T-helper 22 cell (primary cell): ENCODE results near the gene PEMT.

Experiments used
- DNase-seq: peaks from one replicate; pipeline ENCODE4 v3.0.0-alpha.2; 2020; ENCODE audit warnings: low read depth

PEMT gene

GRCh38 chr17:17553217-17554195, 38.0 kb downstream of the PEMT start:
- no peak for DNase-seq

- DNase-seq = no peak
Observed at GRCh38 chr17:17552351-17553216, 38.9 kb downstream of the PEMT start.

DNA sequence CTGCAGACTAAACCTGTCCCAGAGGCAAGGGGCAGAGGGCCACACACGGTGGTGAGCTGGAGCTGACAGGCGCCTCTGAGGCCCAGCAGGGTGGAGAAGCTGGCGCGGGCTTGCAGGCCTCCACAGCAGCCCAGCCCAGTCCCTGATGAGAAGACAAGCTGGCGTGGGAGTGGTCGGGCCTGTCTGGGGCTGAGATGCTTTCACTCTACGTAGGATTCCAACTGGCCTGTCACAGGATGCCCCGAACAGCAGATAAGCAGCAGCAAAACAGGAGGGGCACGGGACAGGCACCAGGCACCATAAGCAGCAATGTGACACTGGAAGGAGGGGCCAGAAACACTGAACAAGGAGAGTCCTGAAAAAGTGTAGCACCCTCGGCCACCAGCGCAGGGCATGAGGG, 40.1 kb downstream of the PEMT start:
- DNase-seq = no peak

GRCh38 chr17:17549732-17550366, 41.7 kb downstream of the PEMT start:
- no peak for DNase-seq

- DNase-seq = no peak
Observed at GRCh38 chr17:17548044-17548443, 43.5 kb downstream of the PEMT start.

DNA sequence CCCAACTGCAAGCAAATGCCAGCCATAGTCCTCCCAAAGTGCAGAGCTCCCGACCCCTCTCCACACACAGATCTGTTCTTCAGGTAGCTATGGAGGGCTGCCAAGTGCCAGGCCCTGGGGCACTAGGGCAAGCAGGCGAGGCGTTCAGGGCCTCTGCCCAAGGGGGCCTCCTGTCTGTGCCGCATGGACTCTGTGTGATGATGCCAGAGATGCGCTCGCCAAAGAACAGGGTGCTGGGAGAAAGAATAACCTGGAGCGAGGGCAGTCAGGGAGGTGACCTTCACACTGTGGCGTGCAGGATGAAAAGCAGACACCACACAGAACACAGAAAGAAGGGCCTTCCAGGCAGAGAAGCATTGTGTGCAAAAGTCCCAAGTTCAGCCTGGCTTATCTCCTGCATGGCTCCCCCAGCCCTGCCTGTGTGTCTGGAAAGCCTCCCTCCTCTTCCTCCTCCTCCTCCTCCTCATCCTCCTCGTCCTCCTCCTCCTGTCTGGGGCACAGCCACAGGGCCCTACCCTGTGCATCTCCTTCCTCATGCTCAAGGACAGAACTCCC, 44.2 kb downstream of the PEMT start:
- no peak for DNase-seq

GRCh38 chr17:17546399-17547185, 44.9 kb downstream of the PEMT start:
- DNase-seq = no peak

DNA sequence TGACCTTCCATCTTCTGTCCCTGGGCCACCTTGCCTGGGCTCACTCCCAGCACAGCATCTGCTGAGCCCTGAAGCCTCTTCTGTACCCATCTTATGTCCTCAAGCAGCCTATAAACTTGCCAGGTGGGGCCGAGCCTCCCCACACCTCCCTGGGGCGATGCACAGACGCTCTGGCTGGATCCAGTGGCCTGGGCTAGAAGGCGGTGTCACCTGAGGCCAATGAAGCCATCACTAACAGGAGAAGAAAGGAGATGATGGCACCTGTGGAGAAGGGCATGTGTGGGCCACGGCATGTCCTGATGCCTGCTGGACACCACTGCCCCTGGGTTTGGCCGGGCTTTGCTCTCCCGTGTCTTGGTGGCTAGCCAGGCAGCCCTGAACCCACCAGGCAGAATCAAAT, 45.5 kb downstream of the PEMT start:
- no peak for DNase-seq

DNA sequence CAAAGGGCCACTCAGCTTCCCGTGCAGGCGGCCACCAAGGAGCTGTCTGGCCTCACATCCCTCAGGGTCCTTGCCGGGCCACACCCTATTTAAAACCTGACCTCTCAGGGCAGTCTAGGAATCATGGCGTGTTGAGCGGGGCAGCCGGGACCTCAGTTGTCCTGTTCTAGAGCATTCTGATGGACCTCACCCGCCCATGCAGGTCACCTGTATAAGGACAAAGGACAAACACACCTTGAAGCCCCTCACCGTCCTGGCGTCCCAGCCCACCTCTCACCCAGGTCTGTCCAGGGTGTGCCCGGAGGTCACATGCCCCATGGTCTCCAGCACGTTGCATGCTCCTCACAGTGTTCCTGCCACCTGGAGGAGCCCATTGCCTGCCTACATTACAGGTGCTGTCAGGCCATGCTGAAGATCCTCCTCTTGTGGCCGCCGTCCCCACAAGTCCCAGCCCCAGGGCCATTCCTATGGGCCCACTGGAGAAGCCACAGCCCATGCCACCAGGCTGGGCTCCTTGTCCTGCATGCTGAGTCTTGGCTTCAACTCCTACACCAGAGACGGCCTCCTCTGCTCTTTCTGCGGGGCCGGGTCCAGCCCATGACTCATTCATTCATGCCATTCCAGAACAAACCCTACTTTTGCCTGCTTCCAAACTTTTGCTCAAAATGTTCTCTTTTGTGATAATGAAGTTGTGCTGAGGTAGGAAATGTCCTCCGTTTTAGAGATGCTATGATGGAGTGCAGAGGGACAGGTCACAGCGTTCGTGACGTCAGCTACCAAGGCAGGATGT, 46.3 kb downstream of the PEMT start:
- no peak for DNase-seq

DNA sequence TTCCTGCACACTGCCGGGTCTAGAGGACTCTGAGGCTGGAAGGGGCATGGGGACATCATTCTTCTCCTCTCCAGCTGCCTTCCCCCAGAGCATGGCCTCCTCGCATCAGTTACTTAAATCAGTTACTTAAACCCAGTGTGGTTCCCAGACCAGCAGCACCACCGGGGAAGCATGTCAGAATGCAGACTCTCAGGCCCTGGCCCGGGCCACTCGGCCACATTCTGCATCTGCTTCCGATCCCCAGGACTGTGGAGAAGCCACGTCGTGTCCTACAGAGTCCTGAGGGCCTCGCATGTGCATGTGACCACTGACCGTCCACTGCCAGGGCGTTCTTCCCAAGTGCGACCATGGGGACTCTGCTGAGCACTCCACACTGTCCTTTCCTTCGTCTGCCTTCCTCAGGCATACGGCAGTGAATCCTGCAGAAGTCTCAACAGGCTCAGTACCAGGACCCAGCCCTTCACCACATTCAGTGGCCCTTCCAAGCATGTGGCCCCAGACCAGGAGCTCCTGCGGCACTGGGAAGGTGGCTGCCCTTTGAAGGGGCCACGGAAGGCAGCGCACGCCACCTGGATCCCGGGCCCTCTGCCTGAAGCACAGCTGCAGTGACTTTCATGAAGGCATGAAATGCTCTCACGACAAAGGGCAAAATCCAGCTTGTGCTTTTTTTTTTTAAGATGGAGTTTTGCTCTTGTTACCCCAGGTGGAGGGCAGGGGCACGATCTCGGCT, 48.4 kb downstream of the PEMT start:
- no peak for DNase-seq

- DNase-seq = no peak
Observed at GRCh38 chr17:17541640-17542001, 49.9 kb downstream of the PEMT start.

GRCh38 chr17:17540935-17541639, 50.4 kb downstream of the PEMT start:
- DNase-seq = no peak

GRCh38 chr17:17540278-17540906, 51.1 kb downstream of the PEMT start:
- no peak for DNase-seq

DNA sequence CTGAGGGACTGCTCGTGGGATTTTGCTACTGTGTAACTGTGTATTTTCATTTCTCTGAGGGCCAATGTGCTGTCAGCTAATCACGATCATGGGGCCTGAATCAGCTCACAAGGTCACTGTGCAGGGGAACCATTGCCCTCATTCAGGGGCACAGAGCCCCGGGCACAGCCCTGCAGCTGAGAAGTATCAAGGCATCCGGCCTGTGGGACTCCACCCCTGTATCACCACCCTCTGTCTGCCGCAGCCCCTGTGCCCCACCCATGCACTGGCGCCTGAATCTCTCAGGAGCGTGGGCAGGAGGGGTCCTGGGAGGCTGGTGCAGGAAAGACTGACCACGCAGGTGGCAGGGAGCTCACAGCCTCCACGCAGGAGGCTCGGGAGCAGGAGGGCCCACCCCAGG, 51.9 kb downstream of the PEMT start:
- no peak for DNase-seq

- no peak for DNase-seq
Observed at GRCh38 chr17:17538417-17539391, 52.8 kb downstream of the PEMT start.

DNA sequence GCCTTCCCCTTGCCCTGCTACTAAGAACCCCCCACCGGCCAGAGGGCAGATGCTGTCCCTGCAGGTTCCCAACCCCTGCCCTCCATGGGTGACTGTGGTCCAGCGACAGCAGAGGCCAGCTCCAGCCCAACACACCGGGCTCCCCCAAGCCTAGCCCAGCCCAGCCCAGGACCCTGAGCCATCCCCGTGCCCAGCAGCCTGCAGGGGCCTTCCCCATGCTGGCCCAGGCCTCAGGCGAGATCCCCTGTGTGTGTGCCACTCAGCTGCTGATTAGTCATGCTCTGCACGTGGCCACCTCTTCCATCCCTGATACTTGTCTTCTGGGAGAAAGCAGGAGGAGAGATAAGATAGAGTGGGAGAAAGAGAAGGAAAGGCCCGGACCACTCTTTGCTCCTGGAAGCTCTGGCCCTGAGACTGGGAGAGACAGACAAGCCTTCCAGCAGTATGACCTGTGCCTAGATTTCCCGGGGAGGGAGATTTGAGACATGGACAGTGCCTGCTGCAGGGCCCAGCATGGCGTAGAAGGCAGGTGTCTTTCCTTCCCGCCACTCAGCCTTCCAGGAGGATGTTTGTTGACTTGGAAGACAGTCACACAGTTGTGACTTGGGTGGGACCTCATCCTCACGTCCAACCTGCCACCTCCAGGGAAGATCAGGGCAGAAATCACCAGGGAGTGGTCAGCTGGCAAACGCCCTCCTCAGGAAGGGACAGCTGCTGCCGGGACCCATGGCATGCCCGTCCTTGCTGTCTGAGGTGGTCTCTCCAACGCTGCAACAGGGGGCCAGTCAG, 54.0 kb downstream of the PEMT start:
- no peak for DNase-seq

DNA sequence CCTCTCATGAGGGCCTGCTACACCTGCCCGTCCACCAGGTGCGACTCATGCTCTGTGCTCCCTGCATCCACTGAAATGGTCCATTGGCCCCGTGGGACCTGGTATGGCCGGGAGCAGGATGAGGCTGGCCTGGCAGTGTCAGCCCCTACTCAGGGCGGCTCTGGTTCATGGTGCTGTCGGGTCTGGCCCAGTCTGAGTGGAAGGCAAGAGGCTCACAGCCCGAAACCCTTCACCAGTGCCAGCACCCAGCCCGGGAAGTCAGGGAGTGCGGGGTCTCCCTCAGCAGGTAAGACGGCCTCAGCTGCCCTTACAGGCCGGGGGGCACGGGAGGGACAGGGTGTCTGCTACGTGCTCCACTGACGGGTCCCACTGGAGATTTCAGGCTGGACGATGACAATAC, 54.8 kb downstream of the PEMT start:
- DNase-seq = no peak
